ENCODE data around the gene BRD8.

The BRD8 gene

GRCh38 chr5:138096997-138097828 is 81.2 kb downstream of the BRD8 start:
- no peak for DNase-seq

DNA sequence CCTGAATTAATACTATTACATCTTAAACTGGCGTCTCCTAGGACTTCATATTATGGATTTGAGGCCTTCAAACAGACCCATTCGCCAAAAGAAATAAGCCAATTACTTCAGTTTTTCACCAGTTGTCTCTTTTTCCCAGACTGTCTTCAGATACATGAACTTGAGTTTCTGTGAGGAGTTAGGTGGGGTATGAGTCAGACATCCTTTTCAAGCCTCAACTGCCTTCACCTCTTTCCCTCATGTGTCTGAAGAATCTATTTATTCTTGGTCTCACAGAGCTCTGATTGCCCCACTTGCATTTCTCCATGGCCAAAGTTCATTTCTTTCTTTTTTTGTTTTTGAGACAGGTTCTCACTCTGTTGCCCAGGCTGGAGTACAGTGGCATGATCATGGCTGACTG is 82.1 kb downstream of the BRD8 start:
- no peak for DNase-seq

DNA sequence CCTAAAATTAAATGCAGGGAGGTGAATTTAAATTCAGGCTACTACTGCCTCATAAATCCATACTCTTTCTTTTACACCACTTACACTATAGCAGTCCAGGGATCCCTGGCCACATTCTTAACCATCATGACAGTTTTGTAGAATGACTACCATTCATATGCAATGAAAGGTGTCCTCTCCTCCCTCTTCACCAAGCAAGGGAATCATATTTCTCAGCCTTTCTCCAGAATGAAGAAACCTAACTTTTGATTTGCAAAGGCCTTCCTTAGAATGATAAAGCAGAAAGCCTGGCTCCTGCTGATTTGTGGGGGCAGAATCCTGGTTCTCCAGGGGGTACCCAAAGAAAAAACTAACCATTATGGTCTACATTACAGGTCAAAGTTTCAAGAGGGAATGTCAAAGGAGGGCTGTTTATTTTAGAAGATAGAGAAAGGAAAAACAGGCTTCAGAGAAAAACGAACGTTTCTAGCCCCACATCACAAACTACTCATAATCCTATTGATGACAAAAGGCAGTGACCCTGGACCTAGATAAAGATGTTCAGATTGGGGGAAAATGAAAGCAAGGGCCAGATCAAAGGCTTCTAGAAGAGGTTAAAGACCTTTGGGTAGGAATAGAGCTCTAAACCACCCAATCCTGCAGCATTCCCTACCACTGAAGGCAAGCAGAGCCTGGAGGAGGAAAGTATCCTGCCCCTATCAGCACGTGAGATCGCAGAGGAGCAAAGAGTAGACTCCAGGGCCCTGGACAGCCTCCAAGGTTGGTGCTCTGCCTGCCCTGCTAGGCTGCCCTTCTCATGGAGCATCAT is 83.1 kb downstream of the BRD8 start:
- DNase-seq = no peak

DNA sequence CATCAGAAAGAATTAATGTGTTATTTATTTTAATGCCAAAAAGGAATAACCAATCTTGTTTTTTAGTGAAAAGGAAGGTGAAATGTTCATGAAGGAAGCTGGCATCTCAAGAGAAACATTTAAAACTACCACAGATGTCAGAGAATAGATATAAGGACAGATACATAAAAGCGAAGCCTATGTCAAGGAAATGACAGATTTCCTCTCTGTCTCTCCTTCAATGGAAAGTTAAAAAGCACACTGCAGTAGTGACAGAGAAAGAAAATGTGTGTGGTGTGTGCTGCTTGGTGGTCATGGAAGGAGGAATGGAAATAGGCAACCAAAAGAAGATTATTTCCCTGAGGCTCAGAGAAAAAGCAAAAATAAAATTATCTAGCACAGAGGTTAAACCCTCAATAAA is 85.4 kb downstream of the BRD8 start:
- DNase-seq = no peak

GRCh38 chr5:138092301-138092700 is 86.1 kb downstream of the BRD8 start:
- DNase-seq = no peak

- DNase-seq = no peak
Measured at GRCh38 chr5:138091685-138092084, 86.7 kb downstream of the BRD8 start.

All from NCI-H510A treated with DMSO at 0.1 percent for 48 hours (cell line).